ENCODE results near the gene PARD6B.

GRCh38 chr20:50731930-50732690, 730 bp downstream of the PARD6B start:
- no peak for TF ChIP-seq FOXJ3 (CRISPR knock-in tag; IDR thresholded peaks at IDR 0.05)
- no peak for TF ChIP-seq USF1 (IDR thresholded peaks at IDR 0.05; ENCODE audit: borderline replicate concordance, low read depth)
- TF ChIP-seq EZH2phosphoT487 (IDR thresholded peaks at IDR 0.05; ENCODE audit: borderline replicate concordance, low read depth) = no peak
